Erythroblast (primary cell): ENCODE results near the gene MYO10.

Experiments
- GATA1 ChIP-seq: IDR thresholded peaks from 2 replicates; pipeline ENCODE4 v1.6.1; 2011; ENCODE audit warnings: low read depth, mild to moderate bottlenecking, control low read depth, low read length, moderate library complexity
- POLR2A ChIP-seq: IDR thresholded peaks from 2 replicates; pipeline ENCODE4 v1.6.1; 2011; ENCODE audit warnings: mild to moderate bottlenecking, low read length

DNA sequence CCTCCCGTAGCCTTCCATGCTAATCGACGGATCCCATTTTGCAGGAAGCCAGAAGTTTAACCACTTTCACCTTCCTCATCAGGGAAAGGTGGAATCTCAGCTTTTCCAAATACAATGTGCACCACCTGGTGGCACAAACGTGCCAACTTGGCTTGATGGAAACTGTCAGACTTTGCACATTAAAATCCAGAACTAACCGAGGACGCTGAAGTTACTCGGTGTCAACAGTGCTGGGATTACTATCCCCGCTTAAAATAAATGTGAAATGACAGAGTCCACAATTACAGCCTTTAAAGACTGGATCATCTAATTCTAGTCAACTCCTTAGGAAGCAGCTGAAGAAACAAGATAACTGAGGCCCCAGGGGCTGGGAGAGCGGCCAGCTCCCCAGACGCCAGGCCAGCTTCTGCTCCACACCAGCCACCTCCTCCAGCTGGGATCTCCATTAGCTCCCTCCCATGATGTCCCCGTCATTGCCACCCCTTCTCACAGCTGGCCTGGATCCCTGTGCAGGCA lies 269.1 kb downstream of the MYO10 start:
- TF ChIP-seq POLR2A (no peak), GATA1 (no peak)
